ENCODE measurements around the gene TECR. TPM values are rescaled to one million over a fixed set of nuclear protein-coding genes. Genes with fewer than 3 reads are reported as not detected.
A peak's percentile ranks its signal among the peaks of the same experiment; 100 is the strongest.

The TECR gene
- total and polyA plus RNA-seq, 2 of the 13 experiments (the other 11 are each of a cell fraction or from before 2014, with no cell fraction given), result 54.9 to 121 TPM

DNA sequence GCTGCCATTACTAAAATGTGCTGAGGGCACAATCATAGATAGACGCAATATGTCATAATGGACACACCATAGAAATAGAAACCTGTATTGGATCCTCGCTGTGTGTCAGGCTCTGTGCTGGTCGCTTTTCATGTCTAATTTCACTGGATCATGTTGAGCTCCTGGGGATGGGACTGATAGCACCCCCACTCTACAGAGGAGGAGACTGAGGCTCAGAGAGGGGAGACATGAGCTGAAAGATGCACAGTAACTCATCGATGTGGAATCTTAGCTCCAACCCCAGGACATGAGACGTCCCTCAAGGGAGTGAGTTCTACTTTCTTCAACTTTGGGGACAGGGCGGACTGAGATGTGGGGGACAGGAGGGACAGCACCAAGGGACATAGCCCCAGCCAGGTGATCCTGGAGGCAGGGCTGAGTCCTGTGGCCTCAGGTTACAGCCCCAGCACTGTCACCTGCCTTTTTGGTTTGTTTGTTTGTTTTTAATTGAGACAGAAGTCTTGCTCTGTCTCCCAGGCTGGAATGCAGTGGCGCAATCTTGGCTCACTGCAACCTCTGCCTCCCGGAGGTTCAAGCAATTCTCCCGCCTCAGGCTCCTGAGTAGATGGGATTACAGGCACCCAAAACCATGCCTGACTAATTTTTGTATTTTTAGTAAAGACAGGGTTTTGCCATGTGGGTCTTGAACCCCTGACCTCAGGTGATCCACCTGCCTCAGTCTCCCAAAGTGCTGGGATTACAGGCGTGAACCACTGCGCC, 26.9 kb upstream of the TECR start (continued):
- TF ChIP-seq, protein P1, sequence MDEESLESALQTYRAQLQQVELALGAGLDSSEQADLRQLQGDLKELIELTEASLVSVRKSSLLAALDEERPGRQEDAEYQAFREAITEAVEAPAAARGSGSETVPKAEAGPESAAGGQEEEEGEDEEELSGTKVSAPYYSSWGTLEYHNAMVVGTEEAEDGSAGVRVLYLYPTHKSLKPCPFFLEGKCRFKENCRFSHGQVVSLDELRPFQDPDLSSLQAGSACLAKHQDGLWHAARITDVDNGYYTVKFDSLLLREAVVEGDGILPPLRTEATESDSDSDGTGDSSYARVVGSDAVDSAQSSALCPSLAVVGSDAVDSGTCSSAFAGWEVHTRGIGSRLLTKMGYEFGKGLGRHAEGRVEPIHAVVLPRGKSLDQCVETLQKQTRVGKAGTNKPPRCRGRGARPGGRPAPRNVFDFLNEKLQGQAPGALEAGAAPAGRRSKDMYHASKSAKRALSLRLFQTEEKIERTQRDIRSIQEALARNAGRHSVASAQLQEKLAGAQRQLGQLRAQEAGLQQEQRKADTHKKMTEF (CRISPR knock-in tag; IDR thresholded peaks at IDR 0.05), result peak; percentile 54; the same call in 1 of the 2 replicates
- peak; percentile 23; the same call in 1 of the 2 replicates for TF ChIP-seq CREM (IDR thresholded peaks at IDR 0.05)
- TF ChIP-seq CREM (CRISPR knock-in tag; IDR thresholded peaks at IDR 0.05), result no peak
- no peak for TF ChIP-seq ZNF557 (CRISPR knock-in tag; IDR thresholded peaks at IDR 0.05)
- TF ChIP-seq HDAC1 (CRISPR knock-in tag; IDR thresholded peaks at IDR 0.05), result 0 out of 2 replicates have a peak, but pooled peaks have one; percentile 42
- TF ChIP-seq, protein P2, sequence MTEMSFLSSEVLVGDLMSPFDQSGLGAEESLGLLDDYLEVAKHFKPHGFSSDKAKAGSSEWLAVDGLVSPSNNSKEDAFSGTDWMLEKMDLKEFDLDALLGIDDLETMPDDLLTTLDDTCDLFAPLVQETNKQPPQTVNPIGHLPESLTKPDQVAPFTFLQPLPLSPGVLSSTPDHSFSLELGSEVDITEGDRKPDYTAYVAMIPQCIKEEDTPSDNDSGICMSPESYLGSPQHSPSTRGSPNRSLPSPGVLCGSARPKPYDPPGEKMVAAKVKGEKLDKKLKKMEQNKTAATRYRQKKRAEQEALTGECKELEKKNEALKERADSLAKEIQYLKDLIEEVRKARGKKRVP (CRISPR knock-in tag; IDR thresholded peaks at IDR 0.05), result peak in 1 of 2 experiments; percentile 69; a peak in 2 of 4 replicates
- TF ChIP-seq, protein P3, sequence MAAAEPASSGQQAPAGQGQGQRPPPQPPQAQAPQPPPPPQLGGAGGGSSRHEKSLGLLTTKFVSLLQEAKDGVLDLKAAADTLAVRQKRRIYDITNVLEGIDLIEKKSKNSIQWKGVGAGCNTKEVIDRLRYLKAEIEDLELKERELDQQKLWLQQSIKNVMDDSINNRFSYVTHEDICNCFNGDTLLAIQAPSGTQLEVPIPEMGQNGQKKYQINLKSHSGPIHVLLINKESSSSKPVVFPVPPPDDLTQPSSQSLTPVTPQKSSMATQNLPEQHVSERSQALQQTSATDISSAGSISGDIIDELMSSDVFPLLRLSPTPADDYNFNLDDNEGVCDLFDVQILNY (CRISPR knock-in tag; conservative IDR thresholded peaks at IDR 0.05), result no peak
- 0 out of 2 replicates have a peak, but pooled peaks have one; percentile 14 for TF ChIP-seq HNF4A (CRISPR knock-in tag; IDR thresholded peaks at IDR 0.05)
- TF ChIP-seq ZNF569 (CRISPR knock-in tag; IDR thresholded peaks at IDR 0.05; ENCODE audit: borderline replicate concordance), result no peak
- TF ChIP-seq, protein P4, sequence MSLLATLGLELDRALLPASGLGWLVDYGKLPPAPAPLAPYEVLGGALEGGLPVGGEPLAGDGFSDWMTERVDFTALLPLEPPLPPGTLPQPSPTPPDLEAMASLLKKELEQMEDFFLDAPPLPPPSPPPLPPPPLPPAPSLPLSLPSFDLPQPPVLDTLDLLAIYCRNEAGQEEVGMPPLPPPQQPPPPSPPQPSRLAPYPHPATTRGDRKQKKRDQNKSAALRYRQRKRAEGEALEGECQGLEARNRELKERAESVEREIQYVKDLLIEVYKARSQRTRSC (CRISPR knock-in tag; IDR thresholded peaks at IDR 0.05; ENCODE audit: low read depth), result no peak
- TF ChIP-seq ZNF737 (CRISPR knock-in tag; IDR thresholded peaks at IDR 0.05; ENCODE audit: borderline replicate concordance), result no peak
- no peak for TF ChIP-seq NFE2L2 (IDR thresholded peaks at IDR 0.05; ENCODE audit: low read length)
- TF ChIP-seq FOXA1 (IDR thresholded peaks at IDR 0.05), result no peak
- TF ChIP-seq FOXA1 (CRISPR knock-in tag; IDR thresholded peaks at IDR 0.05), result 0 out of 2 replicates have a peak, but pooled peaks have one; percentile 34
- no peak for TF ChIP-seq KMT2A (CRISPR knock-in tag; IDR thresholded peaks at IDR 0.05)
- TF ChIP-seq HDAC2 (CRISPR knock-in tag; IDR thresholded peaks at IDR 0.05), result 0 out of 2 replicates have a peak, but pooled peaks have one; percentile 47
- TF ChIP-seq RXRA (CRISPR knock-in tag; IDR thresholded peaks at IDR 0.05), result 0 out of 2 replicates have a peak, but pooled peaks have one; percentile 21
- TF ChIP-seq SIN3A (IDR thresholded peaks at IDR 0.05; ENCODE audit: borderline replicate concordance, low read depth, low read length), result no peak
- no peak for TF ChIP-seq ZC3H13 (CRISPR knock-in tag; IDR thresholded peaks at IDR 0.05)
- TF ChIP-seq, protein P5, sequence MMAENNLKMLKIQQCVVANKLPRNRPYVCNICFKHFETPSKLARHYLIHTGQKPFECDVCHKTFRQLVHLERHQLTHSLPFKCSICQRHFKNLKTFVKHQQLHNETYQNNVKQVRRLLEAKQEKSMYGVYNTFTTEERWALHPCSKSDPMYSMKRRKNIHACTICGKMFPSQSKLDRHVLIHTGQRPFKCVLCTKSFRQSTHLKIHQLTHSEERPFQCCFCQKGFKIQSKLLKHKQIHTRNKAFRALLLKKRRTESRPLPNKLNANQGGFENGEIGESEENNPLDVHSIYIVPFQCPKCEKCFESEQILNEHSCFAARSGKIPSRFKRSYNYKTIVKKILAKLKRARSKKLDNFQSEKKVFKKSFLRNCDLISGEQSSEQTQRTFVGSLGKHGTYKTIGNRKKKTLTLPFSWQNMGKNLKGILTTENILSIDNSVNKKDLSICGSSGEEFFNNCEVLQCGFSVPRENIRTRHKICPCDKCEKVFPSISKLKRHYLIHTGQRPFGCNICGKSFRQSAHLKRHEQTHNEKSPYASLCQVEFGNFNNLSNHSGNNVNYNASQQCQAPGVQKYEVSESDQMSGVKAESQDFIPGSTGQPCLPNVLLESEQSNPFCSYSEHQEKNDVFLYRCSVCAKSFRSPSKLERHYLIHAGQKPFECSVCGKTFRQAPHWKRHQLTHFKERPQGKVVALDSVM (CRISPR knock-in tag; IDR thresholded peaks at IDR 0.05), result peak; percentile 72
- peak; percentile 50; the same call in 1 of the 2 replicates for TF ChIP-seq FOXO1 (CRISPR knock-in tag; IDR thresholded peaks at IDR 0.05)
- peak; percentile 78 for TF ChIP-seq GATAD2A (CRISPR knock-in tag; IDR thresholded peaks at IDR 0.05)
- no peak for TF ChIP-seq HNRNPLL (IDR thresholded peaks at IDR 0.05; ENCODE audit: low read depth, low read length, poor library complexity, severe bottlenecking)
